Stimulated activated memory B cell treated with anti-CD40 and anti-IgM and Interleukin-4, amounts not matched to agents 10 μg/mL and 1 μg/mL and 100 μg/mL, for 72 hours (primary cell): Measurements from ENCODE around the gene WWC2.
"Not testable (repeated sequence)": the region's sequence is repeated elsewhere in the genome, so short reads cannot be mapped to it uniquely, and the experiment has no call there.

Source experiments
- ATAC-seq: fragments of 150-1000 bp; cut with Tn5 transposase; 2 replicates; pipeline ENCODE4 v1.10.0; 2021
- H3K27ac Mint-ChIP-seq: one replicate; pipeline ENCODE4 v1.8.0; 2022; ENCODE audit warnings: mild to moderate bottlenecking, mixed read lengths
- H3K27me3 Mint-ChIP-seq: one replicate; pipeline ENCODE4 v1.8.0; 2022; ENCODE audit warnings: mixed read lengths
- H3K36me3 Mint-ChIP-seq: one replicate; pipeline ENCODE4 v1.8.0; 2022; ENCODE audit warnings: mixed read lengths
- H3K4me1 Mint-ChIP-seq: one replicate; pipeline ENCODE4 v1.8.0; 2022; ENCODE audit warnings: mixed read lengths
- H3K4me3 Mint-ChIP-seq: one replicate; pipeline ENCODE4 v1.8.0; 2022; ENCODE audit warnings: mild to moderate bottlenecking, moderate library complexity, mixed read lengths
- H3K9me3 Mint-ChIP-seq: one replicate; pipeline ENCODE4 v1.8.0; 2022; ENCODE audit warnings: mixed read lengths

The WWC2 gene

DNA sequence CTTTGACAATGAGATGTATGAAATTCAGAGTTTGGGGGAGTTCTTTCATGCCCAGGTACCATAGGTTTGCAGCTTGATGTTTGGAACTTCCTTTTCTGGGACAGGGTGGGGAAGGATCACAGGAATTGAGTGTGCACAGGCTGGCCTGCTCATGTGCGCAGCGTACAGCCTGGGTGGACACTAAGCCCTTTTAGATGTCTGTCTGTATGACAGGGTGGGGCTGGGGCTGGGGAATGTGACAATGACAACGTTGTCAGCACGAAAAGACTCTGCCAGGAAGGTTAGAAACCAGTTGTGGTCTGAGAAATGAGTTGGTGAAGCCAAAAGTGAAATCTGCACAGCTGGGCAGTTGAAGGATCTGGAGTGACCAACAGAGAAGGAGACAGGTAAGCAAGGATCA lies 47.4 kb downstream of the WWC2 start:
- no peaks in the 10 kb centered on the region for H3K36me3 Mint-ChIP-seq
- H3K4me1 Mint-ChIP-seq = no peaks in the 10 kb centered on the region
- no peaks in the 10 kb centered on the region for H3K27me3 Mint-ChIP-seq
- peak; percentile 18 for ATAC-seq
- no peak overlapping the region for H3K27ac Mint-ChIP-seq
- H3K9me3 Mint-ChIP-seq = no peaks in the 10 kb centered on the region
- no peak overlapping the region for H3K4me3 Mint-ChIP-seq

DNA sequence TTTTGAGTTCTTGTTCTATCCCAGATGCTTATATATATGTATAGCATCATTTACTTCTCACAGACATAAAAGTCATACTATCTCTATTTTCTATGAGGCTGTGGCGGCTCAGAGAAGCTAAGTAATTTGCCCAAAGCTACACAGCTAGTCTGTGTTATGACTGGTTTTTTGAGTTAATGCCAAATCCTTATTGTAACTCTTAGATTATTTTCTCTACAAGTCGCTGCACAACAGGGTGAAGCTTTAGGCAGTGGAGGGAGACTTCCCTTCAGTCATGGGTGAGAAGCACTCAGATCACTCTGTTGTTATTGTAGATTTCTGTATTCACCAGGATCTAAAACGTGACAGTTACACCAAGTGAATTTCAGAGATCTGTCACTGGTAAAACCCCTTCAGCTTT lies 48.1 kb downstream of the WWC2 start:
- Mint-ChIP-seq H3K9me3 (no peaks in the 10 kb centered on the region), H3K36me3 (no peaks in the 10 kb centered on the region), H3K4me3 (no peak overlapping the region), H3K4me1 (no peaks in the 10 kb centered on the region), H3K27ac (no peak overlapping the region), H3K27me3 (no peaks in the 10 kb centered on the region)
- no peak for ATAC-seq

DNA sequence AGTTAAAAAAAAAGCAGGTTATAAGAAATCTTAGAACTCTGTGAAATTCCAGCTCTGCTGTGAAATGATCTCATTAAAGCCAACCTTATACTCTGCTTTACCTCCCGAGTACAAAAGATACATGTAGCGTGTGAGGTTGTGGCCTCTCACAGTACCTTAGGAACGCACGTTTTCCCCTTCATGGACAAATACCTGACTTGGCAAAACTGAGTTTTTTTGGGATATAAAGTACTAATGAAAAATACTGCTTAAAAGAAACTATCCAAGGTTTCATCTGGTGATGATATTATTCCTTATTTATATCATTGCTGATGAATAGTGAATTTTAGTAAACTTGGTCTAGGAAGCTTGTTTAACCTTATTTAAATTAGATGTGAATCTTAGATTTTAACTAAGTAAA lies 48.9 kb downstream of the WWC2 start:
- Mint-ChIP-seq H3K4me3 (no peak overlapping the region), H3K27ac (no peak overlapping the region), H3K27me3 (no peaks in the 10 kb centered on the region), H3K36me3 (no peaks in the 10 kb centered on the region), H3K9me3 (no peaks in the 10 kb centered on the region), H3K4me1 (no peaks in the 10 kb centered on the region)
- no peak for ATAC-seq

DNA sequence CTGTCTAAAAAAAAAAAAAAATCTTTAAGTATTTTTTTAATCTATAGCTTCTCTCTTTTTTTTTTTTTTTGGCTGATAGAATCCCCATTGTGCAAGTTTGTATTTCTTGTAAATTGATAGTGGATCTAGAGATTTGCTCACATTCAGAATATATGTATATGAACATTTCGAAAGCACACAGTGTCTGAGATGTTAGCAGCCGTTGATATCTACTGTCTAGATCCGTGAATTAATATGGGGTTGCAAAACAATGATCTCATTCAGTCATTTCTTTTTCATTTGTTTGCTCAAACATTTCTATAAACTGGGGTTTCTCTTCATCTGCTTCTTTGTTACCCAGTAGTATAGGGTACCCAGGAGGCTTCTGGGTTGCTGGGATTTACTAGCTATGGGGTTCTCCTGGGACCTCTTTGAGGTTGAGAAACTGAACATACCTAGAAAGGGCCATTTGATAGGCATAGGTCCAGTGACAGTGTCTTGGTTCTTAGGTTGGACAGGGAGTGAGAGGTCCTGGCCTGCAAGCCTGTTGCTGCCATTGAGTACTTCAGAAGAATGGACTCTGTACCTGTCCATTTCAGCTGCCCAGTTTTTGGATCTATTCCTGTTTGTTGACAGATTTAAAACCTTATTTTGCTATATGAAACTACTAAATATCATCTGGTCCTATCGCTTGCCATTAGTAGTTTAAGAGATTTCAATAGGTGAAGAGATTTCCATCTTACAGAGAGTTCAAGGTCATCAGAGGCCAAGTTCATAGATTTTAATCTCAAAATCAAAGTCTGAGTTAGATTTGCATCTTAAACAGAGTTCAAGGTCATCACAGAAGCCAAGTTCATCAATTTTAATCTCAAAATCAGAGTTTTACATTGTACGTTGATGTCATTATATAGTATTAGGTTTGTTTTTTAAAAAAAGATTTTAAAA lies 50.8 kb downstream of the WWC2 start:
- H3K4me1 Mint-ChIP-seq = no peaks in the 10 kb centered on the region
- no peak for ATAC-seq
- no peak overlapping the region for H3K27ac Mint-ChIP-seq
- H3K4me3 Mint-ChIP-seq = no peak overlapping the region
- H3K27me3 Mint-ChIP-seq = no peaks in the 10 kb centered on the region
- H3K9me3 Mint-ChIP-seq = no peaks in the 10 kb centered on the region
- H3K36me3 Mint-ChIP-seq = no peaks in the 10 kb centered on the region

DNA sequence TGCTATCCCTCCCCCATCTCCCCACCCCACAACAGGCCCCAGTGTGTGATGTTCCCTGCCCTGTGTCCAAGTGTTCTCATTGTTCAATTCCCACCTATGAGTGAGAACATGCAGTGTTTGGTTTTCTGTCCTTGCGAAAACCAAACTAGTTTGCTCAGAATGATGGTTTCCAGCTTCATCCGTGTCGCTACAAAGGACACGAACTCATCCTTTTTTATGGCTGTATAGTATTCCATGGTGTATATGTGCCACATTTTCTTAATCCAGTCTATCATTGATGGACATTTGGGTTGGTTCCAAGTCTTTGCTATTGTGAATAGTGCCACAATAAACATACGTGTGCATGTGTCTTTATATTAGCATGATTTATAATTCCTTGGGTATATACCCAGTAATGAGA lies 51.6 kb downstream of the WWC2 start:
- H3K27ac Mint-ChIP-seq, ATAC-seq, H3K4me3 Mint-ChIP-seq, H3K27me3 Mint-ChIP-seq, H3K9me3 Mint-ChIP-seq, H3K4me1 Mint-ChIP-seq, H3K36me3 Mint-ChIP-seq: not testable (repeated sequence)

- H3K4me1 Mint-ChIP-seq, H3K36me3 Mint-ChIP-seq, H3K9me3 Mint-ChIP-seq, ATAC-seq, H3K27me3 Mint-ChIP-seq, H3K27ac Mint-ChIP-seq, H3K4me3 Mint-ChIP-seq: not testable (repeated sequence)
These were observed 53.2 kb downstream of the WWC2 start for GRCh38 chr4:183152232-183152631.

- Mint-ChIP-seq H3K4me1 (no peaks in the 10 kb centered on the region), H3K27me3 (no peaks in the 10 kb centered on the region), H3K27ac (no peak overlapping the region), H3K36me3 (no peaks in the 10 kb centered on the region), H3K4me3 (no peak overlapping the region), H3K9me3 (no peaks in the 10 kb centered on the region)
- no peak for ATAC-seq
These were observed 54.3 kb downstream of the WWC2 start for GRCh38 chr4:183153190-183153916.

DNA sequence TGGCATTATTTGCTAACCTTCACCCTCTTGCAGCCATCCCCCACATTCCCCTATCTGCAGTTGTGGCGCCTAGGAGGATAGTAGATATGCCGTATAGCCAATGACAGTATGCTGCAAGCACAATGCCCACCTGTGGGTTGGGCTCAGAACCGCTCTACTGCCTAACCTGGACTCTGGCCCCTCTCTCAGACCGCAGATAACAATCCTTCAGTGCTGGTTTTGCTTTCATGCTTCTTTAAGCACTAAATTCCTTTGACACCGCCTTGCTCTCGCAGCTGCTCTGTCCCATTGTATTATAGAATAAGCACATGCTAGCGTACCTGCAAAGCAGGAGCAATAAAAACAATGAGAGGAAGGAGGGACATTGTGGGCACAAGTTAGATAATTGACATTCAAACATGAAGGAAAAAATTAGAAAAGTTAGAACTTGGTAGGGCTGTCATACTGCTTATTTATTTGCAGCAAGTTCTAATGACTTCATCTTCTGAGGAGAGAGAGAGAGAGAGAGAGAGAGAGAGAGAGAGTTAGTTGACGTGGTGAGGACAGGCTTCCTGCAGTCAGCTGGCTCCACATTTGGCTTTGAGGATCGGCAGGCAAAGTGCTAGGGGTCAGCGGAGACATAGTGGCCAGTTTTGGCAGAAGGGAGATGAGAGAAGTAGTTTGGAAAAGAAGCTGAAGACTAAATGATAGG lies 55.8 kb downstream of the WWC2 start:
- Mint-ChIP-seq H3K36me3 (no peaks in the 10 kb centered on the region), H3K27me3 (no peaks in the 10 kb centered on the region), H3K4me3 (no peak overlapping the region), H3K4me1 (no peaks in the 10 kb centered on the region), H3K9me3 (no peaks in the 10 kb centered on the region), H3K27ac (no peak overlapping the region)
- ATAC-seq = no peak

DNA sequence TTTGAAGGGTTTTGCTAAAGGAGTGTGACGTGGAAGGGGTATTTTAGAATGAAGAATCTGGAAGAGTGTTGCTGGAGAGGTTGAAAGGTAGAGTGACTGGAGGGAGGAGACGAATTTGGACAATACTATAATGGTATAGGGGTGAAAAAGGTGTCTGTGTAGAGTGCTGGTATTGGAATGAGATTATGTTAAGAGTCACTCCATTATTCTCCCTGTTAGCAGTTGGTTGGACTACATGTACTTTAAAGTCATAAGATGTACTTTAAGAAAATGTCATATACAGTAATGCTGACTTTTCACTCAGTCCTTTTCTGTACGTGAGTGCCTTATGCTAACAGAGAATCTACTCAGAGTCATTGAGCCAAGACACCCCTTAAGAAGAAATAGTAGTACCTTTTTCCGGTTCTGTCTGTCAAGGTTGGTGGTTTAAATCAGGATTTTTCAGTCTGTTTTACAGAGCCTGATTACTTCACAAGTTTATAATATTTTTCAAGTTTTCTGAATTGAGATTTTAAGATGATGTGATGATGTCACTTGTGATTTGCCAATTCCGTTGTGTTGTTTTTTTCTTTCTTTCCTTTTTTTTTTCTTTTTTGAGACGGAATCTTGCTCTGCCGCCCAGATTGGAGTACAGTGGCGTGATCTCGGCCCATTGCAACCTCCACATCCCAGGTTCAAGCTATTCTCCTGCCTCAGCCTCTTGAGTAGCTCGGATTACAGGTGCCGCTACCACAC lies 56.6 kb downstream of the WWC2 start:
- no peaks in the 10 kb centered on the region for H3K9me3 Mint-ChIP-seq
- no peak for ATAC-seq
- H3K4me3 Mint-ChIP-seq = no peak overlapping the region
- no peak overlapping the region for H3K27ac Mint-ChIP-seq
- H3K27me3 Mint-ChIP-seq = no peaks in the 10 kb centered on the region
- H3K36me3 Mint-ChIP-seq = no peaks in the 10 kb centered on the region
- no peaks in the 10 kb centered on the region for H3K4me1 Mint-ChIP-seq

DNA sequence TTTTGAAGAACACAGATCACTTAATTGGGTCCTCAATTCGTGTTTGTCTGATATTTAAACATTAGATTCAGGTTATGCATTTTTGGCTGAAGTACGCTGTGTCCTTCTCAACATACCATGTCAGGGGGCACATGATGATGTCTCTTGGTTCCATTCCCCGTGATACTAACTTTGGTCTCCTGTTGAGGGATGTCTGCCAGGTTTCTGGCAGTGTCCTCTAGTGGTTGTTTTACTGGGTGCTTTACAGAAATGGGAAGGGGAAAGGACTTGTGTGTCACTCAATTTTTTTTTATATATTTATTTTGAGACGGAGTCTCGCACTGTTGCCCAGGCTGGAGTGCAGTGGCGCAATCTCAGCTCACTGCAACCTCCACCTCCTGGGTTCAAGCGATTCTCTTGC lies 58.2 kb downstream of the WWC2 start:
- H3K9me3 Mint-ChIP-seq = no peaks in the 10 kb centered on the region
- H3K27me3 Mint-ChIP-seq = no peaks in the 10 kb centered on the region
- no peaks in the 10 kb centered on the region for H3K4me1 Mint-ChIP-seq
- H3K27ac Mint-ChIP-seq = no peak overlapping the region
- H3K36me3 Mint-ChIP-seq = no peaks in the 10 kb centered on the region
- H3K4me3 Mint-ChIP-seq = no peak overlapping the region
- ATAC-seq = no peak

GRCh38 chr4:183158062-183158461 lies 59.0 kb downstream of the WWC2 start:
- no peak for ATAC-seq
- H3K9me3 Mint-ChIP-seq = no peaks in the 10 kb centered on the region
- H3K27ac Mint-ChIP-seq = no peak overlapping the region
- H3K4me3 Mint-ChIP-seq = no peak overlapping the region
- H3K27me3 Mint-ChIP-seq = no peaks in the 10 kb centered on the region
- no peaks in the 10 kb centered on the region for H3K4me1 Mint-ChIP-seq
- H3K36me3 Mint-ChIP-seq = no peaks in the 10 kb centered on the region

- Mint-ChIP-seq H3K27ac (no peak overlapping the region), H3K9me3 (no peaks in the 10 kb centered on the region), H3K4me3 (no peak overlapping the region), H3K27me3 (no peaks in the 10 kb centered on the region), H3K4me1 (no peaks in the 10 kb centered on the region), H3K36me3 (no peaks in the 10 kb centered on the region)
- no peak for ATAC-seq
These were observed 62.6 kb downstream of the WWC2 start for GRCh38 chr4:183161630-183162029.

DNA sequence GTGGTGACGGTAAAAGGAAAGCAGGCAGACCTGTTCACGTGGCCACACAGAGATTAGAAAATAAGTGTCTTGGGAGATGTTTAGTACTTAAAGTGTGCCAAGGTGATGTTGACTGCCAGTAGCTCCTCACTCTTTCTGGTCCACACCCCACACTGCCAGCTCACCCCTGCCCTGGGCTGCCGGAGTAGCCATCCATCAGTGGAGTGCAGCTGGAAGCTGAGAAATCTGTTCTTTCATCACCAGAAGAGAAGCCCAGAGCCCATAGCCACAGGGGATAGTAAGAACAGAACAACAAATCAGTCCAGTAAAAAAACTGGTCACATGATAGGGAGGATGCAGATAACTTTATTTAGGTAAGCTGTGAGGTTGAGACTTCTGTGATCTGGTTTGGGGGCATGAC lies 64.1 kb downstream of the WWC2 start:
- no peaks in the 10 kb centered on the region for H3K36me3 Mint-ChIP-seq
- ATAC-seq = peak; percentile 37
- no peak overlapping the region for H3K4me3 Mint-ChIP-seq
- no peaks in the 10 kb centered on the region for H3K4me1 Mint-ChIP-seq
- no peaks in the 10 kb centered on the region for H3K9me3 Mint-ChIP-seq
- H3K27ac Mint-ChIP-seq = no peak overlapping the region
- H3K27me3 Mint-ChIP-seq = no peaks in the 10 kb centered on the region

GRCh38 chr4:183164963-183165362 lies 65.9 kb downstream of the WWC2 start:
- Mint-ChIP-seq H3K4me3 (no peak overlapping the region), H3K27ac (no peak overlapping the region), H3K27me3 (no peaks in the 10 kb centered on the region), H3K4me1 (no peaks in the 10 kb centered on the region), H3K9me3 (no peaks in the 10 kb centered on the region), H3K36me3 (no peaks in the 10 kb centered on the region)
- no peak for ATAC-seq

GRCh38 chr4:183165376-183165775 lies 66.3 kb downstream of the WWC2 start:
- Mint-ChIP-seq H3K4me1 (no peaks in the 10 kb centered on the region), H3K36me3 (no peaks in the 10 kb centered on the region)
- no peak for ATAC-seq

More at GRCh38 chr4:183165376-183165775, 66.3 kb downstream of the WWC2 start:
- no peaks in the 10 kb centered on the region for H3K9me3 Mint-ChIP-seq
- H3K27ac Mint-ChIP-seq = no peak overlapping the region
- H3K4me3 Mint-ChIP-seq = no peak overlapping the region
- no peaks in the 10 kb centered on the region for H3K27me3 Mint-ChIP-seq
